Thoracic aorta (tissue), 2 donors: ENCODE results near the gene FBLN2. TPM values are rescaled to one million over a fixed set of nuclear protein-coding genes. Genes with fewer than 3 reads are reported as not detected.

ENCODE experiments used
- ATAC-seq: fragments of 150-250 bp; one replicate; pipeline ENCODE4 v1.8.0; 2017; ENCODE audit warnings: low read depth; ENCODE audit not compliant: insufficient number of reproducible peaks, low FRiP score
- DNase-seq: peaks from one replicate; pipeline ENCODE4 v3.0.0-alpha.2; 2020; ENCODE audit warnings: low spot score
- H3K27ac ChIP-seq, 2 donors: fragments of 200-600 bp; sonication (generic); 1 replicate in 1 of 2; 2 replicates in 1 of 2; pipeline ENCODE4 v1.5.1; 2016; ENCODE audit warnings: mild to moderate bottlenecking in 2 of 2, moderate library complexity in 2 of 2
- H3K27me3 ChIP-seq: fragments of 200-600 bp; sonication (generic); replicated peaks from 2 replicates; pipeline ENCODE4 v1.6.0; 2016; ENCODE audit warnings: mild to moderate bottlenecking; ENCODE audit not compliant: insufficient read depth
- H3K36me3 ChIP-seq: fragments of 200-600 bp; sonication (generic); one replicate; pipeline ENCODE4 v1.5.1; 2016
- H3K4me1 ChIP-seq, 2 donors: fragments of 200-600 bp; sonication (generic); 1 replicate in 1 of 2; 2 replicates in 1 of 2; pipeline versions ENCODE4 v1.5.1 to v1.6.0; 2016; ENCODE audit warnings: low read depth in 2 of 2, mild to moderate bottlenecking in 1 of 2; ENCODE audit not compliant: control insufficient read depth in 1 of 2
- H3K4me3 ChIP-seq: fragments of 200-600 bp; sonication (generic); 2 replicates; pipeline ENCODE4 v1.5.1; 2016; ENCODE audit warnings: mild to moderate bottlenecking
- H3K9me3 ChIP-seq: fragments of 200-600 bp; sonication (generic); 2 replicates; pipeline ENCODE4 v1.5.1; 2016
- total RNA-seq, 2 donors: library from RNA; depleted of rRNA; stranded (reverse); fragments of >200 nt; gene quantifications; one replicate each; pipeline versions ENCODE4 v1.1.0 to v1.2.3, GENCODE V29; 2016
- TF ChIP-seq, protein P1 (sequence below): fragments of 200-600 bp; sonication (generic); IDR thresholded peaks from one replicate; pipeline ENCODE4 v1.5.1; 2019; ENCODE audit warnings: antibody characterized with exemption

The FBLN2 gene
- total RNA-seq, 2 donors from 2014 or later, result 233 to 328 TPM

GRCh38 chr3:13556917-13557316 lies 8.0 kb downstream of the FBLN2 start:
- no peaks in the 10 kb centered on the region for H3K9me3 ChIP-seq
- H3K4me3 ChIP-seq, result no peak overlapping the region
- TF ChIP-seq, protein P1, sequence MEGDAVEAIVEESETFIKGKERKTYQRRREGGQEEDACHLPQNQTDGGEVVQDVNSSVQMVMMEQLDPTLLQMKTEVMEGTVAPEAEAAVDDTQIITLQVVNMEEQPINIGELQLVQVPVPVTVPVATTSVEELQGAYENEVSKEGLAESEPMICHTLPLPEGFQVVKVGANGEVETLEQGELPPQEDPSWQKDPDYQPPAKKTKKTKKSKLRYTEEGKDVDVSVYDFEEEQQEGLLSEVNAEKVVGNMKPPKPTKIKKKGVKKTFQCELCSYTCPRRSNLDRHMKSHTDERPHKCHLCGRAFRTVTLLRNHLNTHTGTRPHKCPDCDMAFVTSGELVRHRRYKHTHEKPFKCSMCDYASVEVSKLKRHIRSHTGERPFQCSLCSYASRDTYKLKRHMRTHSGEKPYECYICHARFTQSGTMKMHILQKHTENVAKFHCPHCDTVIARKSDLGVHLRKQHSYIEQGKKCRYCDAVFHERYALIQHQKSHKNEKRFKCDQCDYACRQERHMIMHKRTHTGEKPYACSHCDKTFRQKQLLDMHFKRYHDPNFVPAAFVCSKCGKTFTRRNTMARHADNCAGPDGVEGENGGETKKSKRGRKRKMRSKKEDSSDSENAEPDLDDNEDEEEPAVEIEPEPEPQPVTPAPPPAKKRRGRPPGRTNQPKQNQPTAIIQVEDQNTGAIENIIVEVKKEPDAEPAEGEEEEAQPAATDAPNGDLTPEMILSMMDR, result no peak
- DNase-seq, result no peak
- no peak overlapping the region for H3K27ac ChIP-seq
- no peak for ATAC-seq
- H3K4me1 ChIP-seq, result peaks cover 0 to 10% of the 10 kb centered on the region in 2 donors
- no peaks in the 10 kb centered on the region for H3K27me3 ChIP-seq
- H3K36me3 ChIP-seq, result no peaks in the 10 kb centered on the region

- H3K27me3 ChIP-seq, result no peaks in the 10 kb centered on the region
- no peak overlapping the region for H3K4me3 ChIP-seq
- TF ChIP-seq, protein P1, result no peak
- H3K9me3 ChIP-seq, result no peaks in the 10 kb centered on the region
- peaks cover 0 to 10% of the 10 kb centered on the region in 2 donors for H3K4me1 ChIP-seq
- DNase-seq, result no peak
- H3K27ac ChIP-seq, result no peak overlapping the region
- H3K36me3 ChIP-seq, result no peaks in the 10 kb centered on the region
- ATAC-seq, result no peak
Measured at GRCh38 chr3:13557417-13557816, 8.5 kb downstream of the FBLN2 start.

GRCh38 chr3:13557926-13558325 lies 9.0 kb downstream of the FBLN2 start:
- Histone ChIP-seq H3K27ac (no peak overlapping the region), H3K9me3 (no peaks in the 10 kb centered on the region), H3K36me3 (no peaks in the 10 kb centered on the region), H3K4me1 (peaks cover 0 to 10% of the 10 kb centered on the region in 2 donors), H3K4me3 (no peak overlapping the region), H3K27me3 (no peaks in the 10 kb centered on the region)
- no peak for DNase-seq
- no peak for ATAC-seq
- TF ChIP-seq, protein P1, result no peak

DNA sequence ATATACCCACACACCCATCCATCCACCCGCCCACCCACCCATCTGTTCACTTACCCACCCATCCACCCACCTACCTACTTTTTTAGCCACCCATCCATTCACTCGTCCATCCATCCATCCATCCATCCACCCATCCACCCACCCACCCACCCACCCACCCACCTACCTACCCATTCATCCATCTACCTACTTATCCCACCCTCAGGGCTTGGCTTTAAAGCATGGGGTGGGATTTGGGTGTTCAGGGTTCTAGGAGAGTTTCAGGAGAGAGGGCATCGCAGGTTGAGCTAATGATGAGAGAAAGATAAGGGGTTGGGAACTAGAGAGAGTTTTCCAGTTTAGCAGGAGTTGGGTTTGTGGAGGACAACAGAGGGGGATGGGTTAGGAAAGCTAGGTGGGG lies 9.7 kb downstream of the FBLN2 start:
- H3K4me1 ChIP-seq, result peaks cover 0 to 10% of the 10 kb centered on the region in 2 donors
- H3K27ac ChIP-seq, result no peak overlapping the region
- H3K9me3 ChIP-seq, result no peaks in the 10 kb centered on the region
- TF ChIP-seq, protein P1, result no peak
- no peaks in the 10 kb centered on the region for H3K36me3 ChIP-seq
- H3K27me3 ChIP-seq, result no peaks in the 10 kb centered on the region
- DNase-seq (no peak), ATAC-seq (no peak)
- no peak overlapping the region for H3K4me3 ChIP-seq

DNA sequence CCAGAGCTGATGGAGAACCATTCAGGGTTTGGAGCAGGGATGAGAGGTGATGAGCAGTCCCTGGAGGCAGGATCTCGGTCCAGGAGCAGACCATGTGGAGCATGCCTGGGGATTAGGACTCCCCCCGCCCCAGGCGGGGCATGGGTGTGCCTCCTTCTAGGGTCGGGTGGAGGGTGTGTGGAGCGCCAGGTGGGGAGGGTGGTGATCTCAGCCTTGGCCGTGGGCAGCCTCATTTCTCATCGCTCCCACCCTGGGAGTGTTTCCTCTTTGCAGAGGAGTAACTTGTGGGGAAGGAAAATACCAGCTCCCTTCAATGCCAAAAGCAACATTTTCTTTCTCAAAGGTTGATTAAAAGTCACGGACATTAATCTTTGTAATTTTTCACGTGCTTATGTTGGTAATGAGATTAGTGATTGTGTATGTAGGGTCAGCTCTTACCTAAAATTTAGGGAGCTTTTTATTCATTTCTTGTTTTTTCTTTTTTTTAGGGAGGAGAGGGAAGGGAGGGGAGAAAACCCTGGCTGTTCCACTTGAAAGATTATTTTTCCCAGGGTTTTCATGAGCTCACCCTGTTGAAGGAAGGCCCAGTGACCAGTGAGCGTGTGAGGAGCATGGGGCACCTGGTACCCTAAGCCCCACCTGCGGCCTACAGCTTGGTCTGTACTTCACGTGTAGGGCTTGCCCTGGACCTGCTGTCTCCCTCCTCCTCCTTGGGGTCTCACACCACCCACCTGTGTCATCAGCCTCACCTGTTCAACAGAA lies 11.0 kb downstream of the FBLN2 start:
- ATAC-seq (no peak), DNase-seq (no peak)

More for the DNA sequence above, 11.0 kb downstream of the FBLN2 start:
- Histone ChIP-seq H3K4me1 (peaks cover 0 to 10% of the 10 kb centered on the region in 2 donors), H3K36me3 (no peaks in the 10 kb centered on the region), H3K27ac (peak overlapping the region in 1 of 2 donors; percentile 2), H3K27me3 (no peaks in the 10 kb centered on the region), H3K9me3 (no peaks in the 10 kb centered on the region), H3K4me3 (no peak overlapping the region)
- TF ChIP-seq, protein P1, result no peak
